K562 (cell line): ENCODE data around the gene PTPN13. TPM values are rescaled to one million over a fixed set of nuclear protein-coding genes. Genes with fewer than 3 reads are reported as not detected.

ENCODE experiments used
- ATAC-seq: fragments of 200-7000 bp; cut with Tn5 transposase; 3 replicates; pipeline ENCODE4 v1.9.1; 2020; ENCODE audit warnings: moderate library complexity
- BruUV-seq: library from RNA; stranded (reverse); fragments of 400-500 nt; replicated peaks from 2 replicates; lab custom pipeline; 2021; lab: Mats Ljungman, UMichigan
- CTCF ChIA-PET: fragments of 300-600 bp; formaldehyde crosslinking; extraction: SDS; loops from one replicate; lab custom pipeline; 2021; ENCODE audit warnings: low intra/inter-chr PET ratio; lab: Yijun Ruan, JAX
- POLR2A ChIA-PET: fragments of 300-600, 350-650 bp; sonication (Branson Sonifier 250); formaldehyde crosslinking; extraction: SDS; loops from one replicate; lab custom pipeline; 2021; ENCODE audit warnings: antibody characterized with exemption, inconsistent platforms; lab: Yijun Ruan, JAX
- DNase-seq, 4 experiments: peaks; one replicate each; pipeline versions ENCODE4 v3.0.0 to v3.0.0-alpha.2; 2011 to 2018; ENCODE audit warnings: low spot score in 3 of 4, mixed read lengths in 3 of 4; ENCODE audit errors: extremely low read depth in 1 of 4
- FAIRE-seq: peaks from 2 replicates; lab custom pipeline; 2011; peaks lifted over from hg19 to GRCh38; lab: Jason Lieb, UNC
- H2AFZ ChIP-seq: 2 replicates; pipeline ENCODE4 v1.6.0; 2011; ENCODE audit warnings: low read depth, low read length, control low read depth, inconsistent platforms
- H3K27ac ChIP-seq: fragments of 200-600 bp; 3 replicates; pipeline ENCODE4 v1.8.0; 2011; ENCODE audit warnings: low read depth, mild to moderate bottlenecking, control low read depth, inconsistent platforms, low read length, moderate library complexity, mixed read lengths; ENCODE audit errors: extremely low read depth
- H3K27me3 ChIP-seq, 2 experiments: fragments of 300-600 bp in 1 of 2; 2 replicates in 1 of 2; 3 replicates in 1 of 2; pipeline versions ENCODE4 v1.6.0 to v1.8.0; 2011; ENCODE audit warnings: inconsistent platforms in 2 of 2, low read length in 2 of 2, mild to moderate bottlenecking in 1 of 2, mixed read lengths in 1 of 2, moderate library complexity in 1 of 2; ENCODE audit not compliant: control insufficient read depth in 2 of 2, insufficient read depth in 2 of 2
- H3K36me3 ChIP-seq: fragments of 300-600 bp; 3 replicates; pipeline ENCODE4 v1.8.0; 2011; ENCODE audit warnings: mild to moderate bottlenecking, low read length, inconsistent platforms; ENCODE audit not compliant: control insufficient read depth, insufficient read depth
- H3K4me1 ChIP-seq, 2 experiments: fragments of 200-600 bp in 1 of 2; replicated peaks in 1 of 2; 2 replicates in 1 of 2; 3 replicates in 1 of 2; pipeline versions ENCODE4 v1.5.1 to v1.8.0; 2011; ENCODE audit warnings: inconsistent platforms in 2 of 2, low read length in 2 of 2, mild to moderate bottlenecking in 1 of 2, mixed read lengths in 1 of 2, moderate library complexity in 1 of 2; ENCODE audit not compliant: control insufficient read depth in 2 of 2, insufficient read depth in 2 of 2
- H3K4me2 ChIP-seq: 2 replicates; pipeline ENCODE4 v1.6.1; 2011; ENCODE audit warnings: low read length, control low read depth, inconsistent platforms, mixed read lengths; ENCODE audit not compliant: insufficient read depth
- H3K4me3 ChIP-seq: fragments of 200-600 bp; sonication (generic), shearing (Covaris generic); 2 replicates; pipeline ENCODE4 v1.5.1; 2016; ENCODE audit warnings: control low read depth, inconsistent platforms
- H3K79me2 ChIP-seq: fragments of 200-600 bp; 3 replicates; pipeline ENCODE4 v1.8.0; 2011; ENCODE audit warnings: low read length, inconsistent platforms; ENCODE audit not compliant: control insufficient read depth, insufficient read depth
- H3K9ac ChIP-seq, 2 experiments: 2 replicates each; pipeline versions ENCODE4 v1.6.0 to v1.6.1; 2011; ENCODE audit warnings: low read depth in 2 of 2, low read length in 2 of 2, control low read depth in 1 of 2, inconsistent platforms in 1 of 2, mild to moderate bottlenecking in 1 of 2, mixed read lengths in 1 of 2; ENCODE audit not compliant: insufficient read depth in 1 of 2
- H3K9me1 ChIP-seq: one replicate; pipeline ENCODE4 v1.6.0; 2011; ENCODE audit warnings: inconsistent platforms, mild to moderate bottlenecking, low read length, moderate library complexity; ENCODE audit not compliant: control insufficient read depth, insufficient read depth
- H3K9me3 ChIP-seq: replicated peaks from 2 replicates; pipeline ENCODE4 v1.5.1; 2011; ENCODE audit warnings: low read depth, low read length, inconsistent platforms; ENCODE audit not compliant: control insufficient read depth, insufficient read depth
- H4K20me1 ChIP-seq: replicated peaks from 2 replicates; pipeline ENCODE4 v1.6.1; 2011; ENCODE audit warnings: low read length, inconsistent platforms, mixed read lengths; ENCODE audit not compliant: control insufficient read depth, insufficient read depth
- HNRNPUL1 ChIP-seq: fragments of 200-400 bp; formaldehyde crosslinking; IDR thresholded peaks from 2 replicates; pipeline ENCODE4 v1.6.1; 2017; ENCODE audit warnings: low read length
- HSF4 ChIP-seq: fragments of 250-450 bp; sonication (Bioruptor Pico); IDR thresholded peaks from 2 replicates; pipeline ENCODE4 v2.1.2; 2022; ENCODE audit warnings: mild to moderate bottlenecking, moderate library complexity, borderline replicate concordance
- JUN ChIP-seq, 2 experiments: sonication (generic) in 1 of 2; formaldehyde crosslinking in 1 of 2; IDR thresholded peaks; 2 replicates each; pipeline versions ENCODE4 v1.6.1 to v1.8.0; 2012 to 2022; ENCODE audit warnings: borderline replicate concordance in 2 of 2, mild to moderate bottlenecking in 2 of 2, improper control_type of control experiment in 1 of 2, low read depth in 1 of 2, low read length in 1 of 2, missing genetic modification reagents in 1 of 2
- NCOR1 ChIP-seq: fragments of 450-650 bp; IDR thresholded peaks from 2 replicates; pipeline ENCODE4 v1.6.1; 2016; ENCODE audit warnings: mild to moderate bottlenecking, moderate library complexity
- RAD51 ChIP-seq: fragments of 450-650 bp; IDR thresholded peaks from 2 replicates; pipeline ENCODE4 v1.7.1; 2016; ENCODE audit warnings: low read depth, mild to moderate bottlenecking, borderline replicate concordance
- TEAD2 ChIP-seq: fragments of 450-650 bp; IDR thresholded peaks from 2 replicates; pipeline ENCODE4 v1.6.1; 2016; ENCODE audit warnings: missing genetic modification characterization, control low read depth, missing compliant biosample characterization
- ZNF408 ChIP-seq: fragments of 250-450 bp; sonication (Bioruptor Pico); IDR thresholded peaks from 2 replicates; pipeline ENCODE4 v1.4.0; 2020; ENCODE audit warnings: low read depth, mild to moderate bottlenecking, moderate library complexity
- ZNF431 ChIP-seq: sonication (generic); formaldehyde crosslinking; IDR thresholded peaks from 2 replicates; pipeline ENCODE4 v1.8.0; 2022; ENCODE audit warnings: mild to moderate bottlenecking, missing genetic modification reagents
- ZNF644 ChIP-seq: fragments of 200-800 bp; sonication (Bioruptor generic); IDR thresholded peaks from 2 replicates; pipeline ENCODE4 v1.6.1; 2016; ENCODE audit warnings: low read depth, missing genetic modification characterization, missing compliant biosample characterization
- ZNF75A ChIP-seq: fragments of 450-650 bp; formaldehyde crosslinking; IDR thresholded peaks from 2 replicates; pipeline ENCODE4 v1.4.0; 2020; ENCODE audit warnings: mild to moderate bottlenecking
- WGBS: fragments of 100-300 bp; shearing (Covaris generic); methylation state at CpG from one replicate; pipeline ENCODE4 v1.1.6; 2016; ENCODE audit warnings: low coverage, mixed read lengths; ENCODE audit not compliant: insufficient coverage; ENCODE audit errors: missing lambda C conversion rate; 5-methylcytosine and 5-hydroxymethylcytosine counted together
- in situ Hi-C: fragments of 300-500 bp; cut with MboI; formaldehyde crosslinking; loops from 4 replicates; pipeline ENCODE4 v1.15.0; 2018; ENCODE audit warnings: inconsistent platforms, mixed read lengths
- intact Hi-C: fragments of 100-400 bp; cut with micrococcal nuclease; formaldehyde crosslinking; loops from 2 replicates; pipeline ENCODE4 v1.14.2; 2022
- polyA plus RNA-seq, 8 experiments: library from polyadenylated mRNA; depleted of rRNA in 4 of 8; stranded (reverse) in 5 of 8; unstranded in 3 of 8; fragments of >200 nt; fragmentation: Nextera tagmentation in 2 of 8; fragmentation: Illumina TruSeq in 1 of 8; extraction: Ambion mirVana in 2 of 8; extraction: Trizol in 1 of 8; gene quantifications; 2 replicates each; pipeline versions ENCODE4 v1.2.1 to v1.2.3, GENCODE V29; 2011 to 2014; ENCODE audit warnings: inconsistent platforms in 1 of 8, missing spikeins in 1 of 8
- total RNA-seq, 7 experiments: library from RNA; depleted of rRNA in 6 of 7; stranded (reverse); fragments of >200 nt in 6 of 7; fragmentation: Illumina TruSeq in 2 of 7; extraction: Trizol in 2 of 7; gene quantifications; 2 replicates each; pipeline versions ENCODE4 v1.2.1 to v1.2.3, GENCODE V29; 2011 to 2021; ENCODE audit warnings: low replicate concordance in 1 of 7
- TF ChIP-seq, protein P1 (sequence below): fragments of 450-650 bp; IDR thresholded peaks from one replicate; pipeline ENCODE4 v1.6.1; 2018; ENCODE audit warnings: mild to moderate bottlenecking, moderate library complexity; ENCODE audit not compliant: partially characterized antibody
- TF ChIP-seq, protein P2 (sequence below): sonication (generic); formaldehyde crosslinking; IDR thresholded peaks from 2 replicates; pipeline ENCODE4 v1.8.0; 2023; ENCODE audit warnings: mild to moderate bottlenecking, missing genetic modification reagents

PTPN13 gene
- total and polyA plus RNA-seq, 9 of the 15 experiments (the other 6 are each of a cell fraction or from before 2014, with no cell fraction given), result 0.33 TPM; not detected in 8

- FAIRE-seq, result no peak
- TF ChIP-seq HSF4 (CRISPR knock-in tag) (no peak), ZNF644 (tag) (no peak), ZNF431 (CRISPR knock-in tag) (no peak), JUN (IDR thresholded peaks at IDR 0.05; ENCODE audit: borderline replicate concordance, low read depth, low read length) (no peak), JUN (CRISPR knock-in tag; IDR thresholded peaks at IDR 0.05; ENCODE audit: borderline replicate concordance) (no peak)
- H3K36me3 ChIP-seq, result no peaks in the 10 kb centered on the region
- no peaks in the 10 kb centered on the region for H4K20me1 ChIP-seq
- no peaks in the 10 kb centered on the region for H3K4me1 ChIP-seq
- H3K79me2 ChIP-seq, result no peaks in the 10 kb centered on the region
- POLR2A ChIA-PET, result no interaction called here
- 0% methylated on average over 1 of the region's 1 CpG for WGBS
- no peak overlapping the region for H3K27ac ChIP-seq
- no TSS peak for BruUV-seq
- H3K9me1 ChIP-seq, result no peaks in the 10 kb centered on the region
- intact Hi-C loops (no loop called here), in situ Hi-C loops (no loop called here)
- CTCF ChIA-PET, result no interaction called here
- ATAC-seq, result no peak
- no peak overlapping the region for H3K4me2 ChIP-seq
- DNase-seq, result no peak
- H2AFZ ChIP-seq, result no peak overlapping the region
- H3K9ac ChIP-seq, result no peak overlapping the region
- no peaks in the 10 kb centered on the region for H3K9me3 ChIP-seq
- H3K4me3 ChIP-seq, result no peak overlapping the region
- no peaks in the 10 kb centered on the region for H3K27me3 ChIP-seq
Observed at GRCh38 chr4:86603311-86603885, 9.3 kb downstream of the PTPN13 start.

- intact Hi-C loops (no loop called here), in situ Hi-C loops (no loop called here)
- POLR2A ChIA-PET, result no interaction called here
- no peak for TF ChIP-seq ZNF75A
- TF ChIP-seq, protein P1, sequence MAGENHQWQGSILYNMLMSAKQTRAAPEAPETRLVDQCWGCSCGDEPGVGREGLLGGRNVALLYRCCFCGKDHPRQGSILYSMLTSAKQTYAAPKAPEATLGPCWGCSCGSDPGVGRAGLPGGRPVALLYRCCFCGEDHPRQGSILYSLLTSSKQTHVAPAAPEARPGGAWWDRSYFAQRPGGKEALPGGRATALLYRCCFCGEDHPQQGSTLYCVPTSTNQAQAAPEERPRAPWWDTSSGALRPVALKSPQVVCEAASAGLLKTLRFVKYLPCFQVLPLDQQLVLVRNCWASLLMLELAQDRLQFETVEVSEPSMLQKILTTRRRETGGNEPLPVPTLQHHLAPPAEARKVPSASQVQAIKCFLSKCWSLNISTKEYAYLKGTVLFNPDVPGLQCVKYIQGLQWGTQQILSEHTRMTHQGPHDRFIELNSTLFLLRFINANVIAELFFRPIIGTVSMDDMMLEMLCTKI, result no peak
- TF ChIP-seq HNRNPUL1, result no peak
- TF ChIP-seq ZNF408 (CRISPR knock-in tag), result no peak
- TF ChIP-seq NCOR1, result no peak
- TF ChIP-seq, protein P2, sequence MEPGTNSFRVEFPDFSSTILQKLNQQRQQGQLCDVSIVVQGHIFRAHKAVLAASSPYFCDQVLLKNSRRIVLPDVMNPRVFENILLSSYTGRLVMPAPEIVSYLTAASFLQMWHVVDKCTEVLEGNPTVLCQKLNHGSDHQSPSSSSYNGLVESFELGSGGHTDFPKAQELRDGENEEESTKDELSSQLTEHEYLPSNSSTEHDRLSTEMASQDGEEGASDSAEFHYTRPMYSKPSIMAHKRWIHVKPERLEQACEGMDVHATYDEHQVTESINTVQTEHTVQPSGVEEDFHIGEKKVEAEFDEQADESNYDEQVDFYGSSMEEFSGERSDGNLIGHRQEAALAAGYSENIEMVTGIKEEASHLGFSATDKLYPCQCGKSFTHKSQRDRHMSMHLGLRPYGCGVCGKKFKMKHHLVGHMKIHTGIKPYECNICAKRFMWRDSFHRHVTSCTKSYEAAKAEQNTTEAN (CRISPR knock-in tag), result no peak
- no peak for TF ChIP-seq TEAD2
- no peak for TF ChIP-seq RAD51
Observed at GRCh38 chr4:86606809-86607208, 12.7 kb downstream of the PTPN13 start.

More at GRCh38 chr4:86606809-86607208, 12.7 kb downstream of the PTPN13 start:
- Histone ChIP-seq H3K79me2 (no peaks in the 10 kb centered on the region), H2AFZ (no peak overlapping the region), H3K4me3 (no peak overlapping the region), H3K27me3 (no peaks in the 10 kb centered on the region), H3K9me3 (no peaks in the 10 kb centered on the region), H3K27ac (no peak overlapping the region), H3K36me3 (no peaks in the 10 kb centered on the region), H3K4me2 (no peak overlapping the region), H4K20me1 (no peaks in the 10 kb centered on the region), H3K4me1 (no peaks in the 10 kb centered on the region), H3K9ac (no peak overlapping the region), H3K9me1 (no peaks in the 10 kb centered on the region)
- CTCF ChIA-PET, result no interaction called here
- FAIRE-seq, result no peak
- no peak for DNase-seq
- ATAC-seq, result no peak
- BruUV-seq, result no TSS peak
